Endodermal cell (in vitro differentiated cells): ENCODE measurements around the gene SMURF1. TPM values are rescaled to one million over a fixed set of nuclear protein-coding genes. Genes with fewer than 3 reads are reported as not detected.
A peak's percentile ranks its signal among the peaks of the same experiment; 100 is the strongest.

Source experiments
- DNase-seq: peaks from one replicate; pipeline ENCODE4 v3.0.0-alpha.2; 2017
- H3K27ac ChIP-seq: 2 replicates; pipeline ENCODE4 v1.5.1; 2013; ENCODE audit warnings: mild to moderate bottlenecking, low read depth, low read length, moderate library complexity
- H3K27me3 ChIP-seq: 2 replicates; pipeline ENCODE4 v1.6.1; 2013; ENCODE audit warnings: mild to moderate bottlenecking, low read length, moderate library complexity; ENCODE audit not compliant: insufficient read depth, control insufficient read depth, poor library complexity, severe bottlenecking
- H3K36me3 ChIP-seq: 2 replicates; pipeline ENCODE4 v1.7.0; 2013; ENCODE audit warnings: mild to moderate bottlenecking, low read length, moderate library complexity; ENCODE audit not compliant: control insufficient read depth, insufficient read depth
- H3K4me1 ChIP-seq: one replicate; pipeline ENCODE4 v1.7.0; 2013; ENCODE audit warnings: low read length; ENCODE audit not compliant: control insufficient read depth, insufficient read depth
- H3K4me3 ChIP-seq: 2 replicates; pipeline ENCODE4 v1.5.1; 2013; ENCODE audit warnings: mild to moderate bottlenecking, low read length, moderate library complexity
- H3K9ac ChIP-seq: 2 replicates; pipeline ENCODE4 v1.6.1; 2013; ENCODE audit warnings: mild to moderate bottlenecking, low read length, moderate library complexity; ENCODE audit not compliant: poor library complexity, severe bottlenecking; ENCODE audit errors: extremely low read depth
- H3K9me3 ChIP-seq: 2 replicates; pipeline ENCODE4 v1.6.1; 2013; ENCODE audit warnings: mild to moderate bottlenecking, low read length, moderate library complexity; ENCODE audit not compliant: control insufficient read depth
- H3K27ac Mint-ChIP-seq: 2 replicates; pipeline ENCODE4 v1.8.0; 2020; ENCODE audit warnings: mixed read lengths
- H3K27me3 Mint-ChIP-seq: 2 replicates; pipeline ENCODE4 v1.8.0; 2021; ENCODE audit warnings: mild to moderate bottlenecking, mixed read lengths; ENCODE audit not compliant: insufficient read depth
- H3K36me3 Mint-ChIP-seq: 2 replicates; pipeline ENCODE4 v1.8.0; 2020; ENCODE audit warnings: low read depth, mixed read lengths
- H3K4me1 Mint-ChIP-seq: 2 replicates; pipeline ENCODE4 v1.8.0; 2020; ENCODE audit warnings: mixed read lengths
- H3K4me3 Mint-ChIP-seq: 2 replicates; pipeline ENCODE4 v1.8.0; 2020; ENCODE audit warnings: mild to moderate bottlenecking, moderate library complexity, mixed read lengths
- H3K9me3 Mint-ChIP-seq: 2 replicates; pipeline ENCODE4 v1.8.0; 2020; ENCODE audit warnings: mild to moderate bottlenecking, mixed read lengths
- whole genome bisulfite sequencing, 2 experiments: methylation state at CpG; one replicate each; pipeline versions ENCODE4 v1.1.5 to v1.1.7; 2013; ENCODE audit warnings: missing lambda C conversion rate in 2 of 2, mixed read lengths in 1 of 2; ENCODE audit not compliant: insufficient coverage in 1 of 2, insufficient read length in 1 of 2; 5-methylcytosine and 5-hydroxymethylcytosine counted together
- total RNA-seq, 2 donors: library from RNA; stranded (reverse); fragmentation: NEBNext Ultra II Directional in 1 of 2; extraction: Animal tissue kit (Norgen Biotek cat#: 25700) in 1 of 2; gene quantifications; 2 replicates in 1 of 2; 3 replicates in 1 of 2; pipeline ENCODE4 v1.2.1, GENCODE V29; 2021
- TF ChIP-seq, protein P1 (sequence below): fragments of 200-600 bp; sonication (generic); conservative IDR thresholded peaks from 2 replicates; pipeline ENCODE4 v1.5.0; 2021; ENCODE audit warnings: antibody characterized with exemption, mild to moderate bottlenecking

The SMURF1 gene
- total RNA-seq, 2 donors from 2014 or later: 31.6 to 38.1 TPM

DNA sequence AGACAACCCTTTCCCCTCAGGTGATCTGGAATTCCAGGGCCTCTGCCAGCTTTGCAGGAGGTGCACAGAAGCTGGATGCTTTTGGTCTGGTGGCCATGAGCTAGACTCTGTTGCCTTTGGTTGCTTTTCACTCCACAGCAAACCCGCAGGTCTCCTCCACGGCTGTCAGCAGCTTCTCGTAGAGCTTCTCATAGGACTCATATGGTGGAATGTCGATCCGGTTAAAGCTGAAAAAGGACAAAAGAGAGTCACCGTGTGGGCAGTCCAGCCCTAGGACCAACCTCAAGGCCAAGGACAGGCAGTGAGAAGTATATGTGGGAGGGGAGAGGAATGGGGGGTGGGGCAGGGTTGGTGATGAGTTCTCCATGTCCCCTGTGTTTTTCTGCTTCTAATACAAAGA is 113.5 kb downstream of the SMURF1 start:
- H3K27ac ChIP-seq: no peak overlapping the region
- Mint-ChIP-seq H3K4me1 (no peaks in the 10 kb centered on the region), H3K27me3 (no peaks in the 10 kb centered on the region), H3K9me3 (no peaks in the 10 kb centered on the region), H3K36me3 (peaks cover 76% of the 10 kb centered on the region), H3K4me3 (no peak overlapping the region), H3K27ac (no peak overlapping the region)
- H3K4me1 ChIP-seq: no peaks in the 10 kb centered on the region
- peaks cover 82% of the 10 kb centered on the region for H3K36me3 ChIP-seq
- TF ChIP-seq, protein P1, sequence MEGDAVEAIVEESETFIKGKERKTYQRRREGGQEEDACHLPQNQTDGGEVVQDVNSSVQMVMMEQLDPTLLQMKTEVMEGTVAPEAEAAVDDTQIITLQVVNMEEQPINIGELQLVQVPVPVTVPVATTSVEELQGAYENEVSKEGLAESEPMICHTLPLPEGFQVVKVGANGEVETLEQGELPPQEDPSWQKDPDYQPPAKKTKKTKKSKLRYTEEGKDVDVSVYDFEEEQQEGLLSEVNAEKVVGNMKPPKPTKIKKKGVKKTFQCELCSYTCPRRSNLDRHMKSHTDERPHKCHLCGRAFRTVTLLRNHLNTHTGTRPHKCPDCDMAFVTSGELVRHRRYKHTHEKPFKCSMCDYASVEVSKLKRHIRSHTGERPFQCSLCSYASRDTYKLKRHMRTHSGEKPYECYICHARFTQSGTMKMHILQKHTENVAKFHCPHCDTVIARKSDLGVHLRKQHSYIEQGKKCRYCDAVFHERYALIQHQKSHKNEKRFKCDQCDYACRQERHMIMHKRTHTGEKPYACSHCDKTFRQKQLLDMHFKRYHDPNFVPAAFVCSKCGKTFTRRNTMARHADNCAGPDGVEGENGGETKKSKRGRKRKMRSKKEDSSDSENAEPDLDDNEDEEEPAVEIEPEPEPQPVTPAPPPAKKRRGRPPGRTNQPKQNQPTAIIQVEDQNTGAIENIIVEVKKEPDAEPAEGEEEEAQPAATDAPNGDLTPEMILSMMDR: no peak
- no peaks in the 10 kb centered on the region for H3K9me3 ChIP-seq
- H3K9ac ChIP-seq: no peak overlapping the region
- H3K27me3 ChIP-seq: no peaks in the 10 kb centered on the region
- no peak overlapping the region for H3K4me3 ChIP-seq
- DNase-seq: no peak
- WGBS, 2 experiments: 93 to 100% methylated on average over 6 of the region's 6 CpGs

DNA sequence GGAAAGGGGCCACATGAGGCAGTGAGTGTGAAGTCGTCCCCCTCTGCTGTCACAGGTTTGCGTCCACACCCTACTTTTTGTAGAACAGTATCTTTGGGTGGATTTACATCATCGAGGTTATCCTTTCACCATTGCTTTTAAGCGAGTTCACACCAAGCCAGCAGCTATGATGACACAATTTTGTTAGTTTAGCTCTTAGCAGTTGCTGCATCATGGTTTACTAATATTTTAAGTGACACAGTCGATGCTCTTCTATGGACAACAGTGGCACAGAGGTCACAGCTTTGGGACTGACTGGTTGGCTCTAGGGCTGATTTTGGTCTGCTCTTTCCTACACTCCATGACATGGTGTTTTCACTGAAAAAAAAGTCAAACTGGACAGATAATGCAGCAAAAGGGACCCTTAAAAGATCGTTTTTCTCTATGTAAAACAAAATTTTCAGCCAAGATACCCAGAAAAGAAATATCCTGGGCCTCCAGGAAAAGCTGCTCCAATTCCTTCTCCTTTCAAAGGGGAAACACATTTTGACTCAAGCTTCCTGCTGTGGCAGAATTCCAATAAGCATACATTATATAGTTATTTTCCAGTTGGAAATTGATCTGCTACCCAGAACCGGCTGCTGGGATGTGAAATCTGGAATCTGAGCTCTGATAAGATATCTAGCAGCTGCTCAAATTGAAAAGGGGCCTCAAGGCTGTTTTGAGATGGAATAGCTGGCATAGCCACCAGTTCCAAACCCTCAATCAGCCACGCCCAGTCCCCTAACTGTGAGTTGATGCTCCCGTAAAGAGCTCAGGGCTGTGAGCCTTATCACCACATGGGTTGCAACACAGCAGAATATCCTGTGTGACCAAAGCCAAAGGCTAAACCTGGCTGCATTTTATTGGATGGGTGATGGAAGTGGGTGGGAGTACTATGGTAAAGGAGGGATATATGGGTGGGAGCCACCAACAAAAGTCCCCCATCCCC is 114.2 kb downstream of the SMURF1 start:
- Histone ChIP-seq H3K4me1 (no peaks in the 10 kb centered on the region), H3K9me3 (no peaks in the 10 kb centered on the region), H3K27ac (no peak overlapping the region), H3K4me3 (no peak overlapping the region), H3K9ac (no peak overlapping the region), H3K27me3 (no peaks in the 10 kb centered on the region), H3K36me3 (peaks cover 75% of the 10 kb centered on the region)
- TF ChIP-seq, protein P1: no peak
- no peak overlapping the region for H3K4me3 Mint-ChIP-seq
- WGBS, 2 experiments: 92 to 95% methylated on average over 8 to 9 of the region's 9 CpGs
- H3K9me3 Mint-ChIP-seq: no peaks in the 10 kb centered on the region
- DNase-seq: no peak
- H3K27ac Mint-ChIP-seq: peak overlapping the region; percentile 55
- H3K27me3 Mint-ChIP-seq: no peaks in the 10 kb centered on the region
- H3K36me3 Mint-ChIP-seq: peaks cover 70% of the 10 kb centered on the region
- H3K4me1 Mint-ChIP-seq: no peaks in the 10 kb centered on the region

DNA sequence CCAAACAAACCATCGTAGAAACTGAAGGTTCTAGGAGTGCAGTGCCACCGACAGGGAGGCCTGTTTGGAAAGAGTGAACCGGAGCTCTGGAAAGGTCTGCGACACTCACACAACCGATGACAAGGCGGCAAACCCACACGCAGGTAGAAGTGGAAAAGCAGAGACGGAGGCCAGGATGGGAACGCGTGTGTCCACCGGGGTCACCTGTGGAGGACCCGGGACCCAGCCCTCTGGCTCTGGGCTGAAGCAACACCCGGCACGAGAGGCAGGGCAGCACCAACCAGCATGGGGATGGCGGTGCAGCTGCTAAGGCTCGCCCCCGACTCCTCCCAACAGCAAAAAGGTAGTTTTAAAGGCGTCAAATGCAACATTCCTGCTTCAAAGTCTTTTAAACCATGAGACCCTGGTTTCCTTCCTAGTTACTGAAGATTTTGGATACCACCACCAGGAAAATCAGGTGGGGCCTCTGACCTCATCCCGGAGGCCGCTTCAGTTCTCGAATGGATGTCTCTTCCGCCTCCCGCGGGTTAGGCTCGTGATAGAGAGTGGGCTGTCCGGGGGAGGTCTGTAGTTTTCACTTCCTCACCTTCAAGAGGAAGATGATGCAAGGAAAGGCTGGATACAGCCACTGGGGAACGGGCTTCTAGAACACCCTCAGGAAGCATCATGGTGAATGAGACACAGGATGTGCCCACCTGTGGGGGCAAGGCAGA is 115.5 kb downstream of the SMURF1 start:
- H3K4me3 ChIP-seq: no peak overlapping the region
- no peaks in the 10 kb centered on the region for H3K4me1 ChIP-seq
- H3K4me1 Mint-ChIP-seq: no peaks in the 10 kb centered on the region
- WGBS, 2 experiments: 93 to 95% methylated on average over 23 to 27 of the region's 27 CpGs
- peaks cover 64% of the 10 kb centered on the region for H3K36me3 Mint-ChIP-seq
- no peak overlapping the region for H3K27ac ChIP-seq
- H3K27me3 Mint-ChIP-seq: no peaks in the 10 kb centered on the region
- TF ChIP-seq, protein P1: no peak
- H3K9ac ChIP-seq: no peak overlapping the region
- DNase-seq: no peak
- peak overlapping the region; percentile 55 for H3K27ac Mint-ChIP-seq
- H3K9me3 ChIP-seq: no peaks in the 10 kb centered on the region
- no peaks in the 10 kb centered on the region for H3K9me3 Mint-ChIP-seq
- H3K36me3 ChIP-seq: peaks cover 62% of the 10 kb centered on the region
- H3K4me3 Mint-ChIP-seq: no peak overlapping the region
- H3K27me3 ChIP-seq: no peaks in the 10 kb centered on the region
